Activated T-helper 17 cell treated with anti-CD3 and anti-CD28 coated beads, Interleukin-2, amount 50 U/mL, for 72 hours (primary cell): ENCODE data around the gene EPG5. TPM values are rescaled to one million over a fixed set of nuclear protein-coding genes. Genes with fewer than 3 reads are reported as not detected.

ENCODE experiments used
- total RNA-seq, 2 donors: library from RNA; stranded (reverse); gene quantifications; one replicate each; pipeline ENCODE4 v1.2.3, GENCODE V29; 2022

The EPG5 gene
- total RNA-seq, 2 donors from 2014 or later: 22.9 to 24.0 TPM

Other genes with a start within 250 kb of the EPG5 start
- 1 to 10 TPM in 1 of 2 donors, under 1 TPM in 1; 0.17 to 1.1 TPM for gene SLC14A1, start 243.1 kb downstream of the EPG5 start, total RNA-seq
- gene SIGLEC15, start 141.7 kb downstream of the EPG5 start, total RNA-seq: not detected
- 1 to 10 TPM; 4.3 to 8.1 TPM for gene PSTPIP2, start 104.9 kb upstream of the EPG5 start, total RNA-seq
- gene ATP5F1A, start 131.0 kb upstream of the EPG5 start, total RNA-seq: 100 to 1,000 TPM; 278 to 511 TPM
- gene HAUS1, start 137.1 kb upstream of the EPG5 start, total RNA-seq: 10 to 100 TPM; 34.3 to 54.5 TPM